MM.1S (cell line): Measurements from ENCODE around the gene ADAMTSL1.

Experiments
- DNase-seq: peaks from one replicate; pipeline ENCODE4 v3.0.0-alpha.2; 2015
- H2AFZ ChIP-seq: fragments of 300-600 bp; sonication (generic); 2 replicates; pipeline ENCODE4 v1.6.0; 2016; ENCODE audit warnings: antibody characterized with exemption, low read length
- H3F3A ChIP-seq: fragments of 300-600 bp; sonication (generic); 2 replicates; pipeline ENCODE4 v1.6.1; 2016; ENCODE audit warnings: mild to moderate bottlenecking, antibody characterized with exemption, low read length, moderate library complexity, mixed read lengths; ENCODE audit not compliant: insufficient read depth
- H3K27ac ChIP-seq: fragments of 300-600 bp; sonication (generic); 2 replicates; pipeline ENCODE4 v1.5.1; 2016; ENCODE audit warnings: mild to moderate bottlenecking, low read length
- H3K27me3 ChIP-seq: fragments of 300-600 bp; sonication (generic); replicated peaks from 2 replicates; pipeline ENCODE4 v1.6.0; 2016; ENCODE audit warnings: low read length; ENCODE audit not compliant: insufficient read depth
- H3K36me3 ChIP-seq: fragments of 300-600 bp; sonication (generic); replicated peaks from 2 replicates; pipeline ENCODE4 v1.6.1; 2016; ENCODE audit warnings: mild to moderate bottlenecking, low read length, mixed read lengths; ENCODE audit not compliant: insufficient read depth
- H3K4me1 ChIP-seq: fragments of 300-600 bp; sonication (generic); 2 replicates; pipeline ENCODE4 v1.6.1; 2016; ENCODE audit warnings: low read length, mixed read lengths
- H3K4me2 ChIP-seq: fragments of 300-600 bp; sonication (generic); 2 replicates; pipeline ENCODE4 v1.6.0; 2016; ENCODE audit warnings: low read depth, low read length
- H3K4me3 ChIP-seq: fragments of 300-600 bp; sonication (generic); 2 replicates; pipeline ENCODE4 v1.5.1; 2016; ENCODE audit warnings: low read length, mixed read lengths
- H3K79me2 ChIP-seq: fragments of 300-600 bp; sonication (generic); 2 replicates; pipeline ENCODE4 v1.6.1; 2016; ENCODE audit warnings: mixed run types, low read length, mixed read lengths
- H3K9ac ChIP-seq: fragments of 300-600 bp; sonication (generic); 2 replicates; pipeline ENCODE4 v1.6.1; 2016; ENCODE audit warnings: low read length, mixed read lengths
- H3K9me2 ChIP-seq: fragments of 300-600 bp; sonication (generic); replicated peaks from 2 replicates; pipeline ENCODE4 v1.6.1; 2016; ENCODE audit warnings: mild to moderate bottlenecking, low read length, mixed read lengths; ENCODE audit not compliant: insufficient read depth
- H3K9me3 ChIP-seq: fragments of 300-600 bp; sonication (generic); replicated peaks from 2 replicates; pipeline ENCODE4 v1.6.1; 2016; ENCODE audit warnings: mild to moderate bottlenecking, low read length, mixed read lengths; ENCODE audit not compliant: insufficient read depth
- H4K20me1 ChIP-seq: fragments of 300-600 bp; sonication (generic); 2 replicates; pipeline ENCODE4 v1.6.1; 2016; ENCODE audit warnings: mild to moderate bottlenecking, low read length, moderate library complexity, mixed read lengths; ENCODE audit not compliant: insufficient read depth
- EZH2 ChIP-seq: fragments of 300-600 bp; sonication (generic); optimal IDR thresholded peaks from 2 replicates; pipeline ENCODE3; 2017; ENCODE audit warnings: low read depth, mild to moderate bottlenecking, antibody characterized with exemption, low read length, mixed read lengths
- EZH2phosphoT487 ChIP-seq: fragments of 300-600 bp; sonication (generic); IDR thresholded peaks from 2 replicates; pipeline ENCODE4 v1.6.1; 2018; ENCODE audit warnings: antibody characterized with exemption, low read length
- TF ChIP-seq, protein P1 (sequence below): fragments of 300-600 bp; sonication (generic); IDR thresholded peaks from 2 replicates; pipeline ENCODE4 v1.5.1; 2016; ENCODE audit warnings: antibody characterized with exemption, low read length, mixed read lengths

The ADAMTSL1 gene

DNA sequence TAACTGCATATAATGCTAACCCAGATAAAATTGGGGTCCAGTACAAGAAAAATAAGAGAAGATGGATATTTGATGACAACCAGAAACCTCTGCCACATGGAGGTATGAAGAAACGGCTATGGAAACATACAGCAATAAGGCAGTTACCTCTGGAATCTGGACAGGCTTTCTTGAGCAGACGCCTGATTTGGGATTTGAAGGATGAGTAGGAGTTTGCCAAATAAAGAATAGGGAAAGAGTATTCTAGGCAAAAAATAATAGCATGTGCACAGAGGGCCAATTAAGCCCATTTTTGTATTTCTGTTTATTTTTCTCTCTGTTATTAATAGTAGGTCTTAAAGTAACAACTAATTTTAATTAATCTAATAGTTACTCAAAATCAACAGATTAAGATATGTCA, 144.9 kb downstream of the ADAMTSL1 start:
- H3K79me2 ChIP-seq, result no peaks in the 10 kb centered on the region
- H3K4me2 ChIP-seq, result no peak overlapping the region
- H3K4me1 ChIP-seq, result no peaks in the 10 kb centered on the region
- no peaks in the 10 kb centered on the region for H3K27me3 ChIP-seq
- no peaks in the 10 kb centered on the region for H3F3A ChIP-seq
- no peaks in the 10 kb centered on the region for H4K20me1 ChIP-seq
- H3K9me2 ChIP-seq, result no peaks in the 10 kb centered on the region
- DNase-seq, result no peak
- H3K36me3 ChIP-seq, result no peaks in the 10 kb centered on the region
- no peak overlapping the region for H3K27ac ChIP-seq
- H3K4me3 ChIP-seq, result no peak overlapping the region
- no peak overlapping the region for H3K9ac ChIP-seq
- H3K9me3 ChIP-seq, result no peaks in the 10 kb centered on the region
- H2AFZ ChIP-seq, result no peak overlapping the region
- no peak for TF ChIP-seq EZH2

DNA sequence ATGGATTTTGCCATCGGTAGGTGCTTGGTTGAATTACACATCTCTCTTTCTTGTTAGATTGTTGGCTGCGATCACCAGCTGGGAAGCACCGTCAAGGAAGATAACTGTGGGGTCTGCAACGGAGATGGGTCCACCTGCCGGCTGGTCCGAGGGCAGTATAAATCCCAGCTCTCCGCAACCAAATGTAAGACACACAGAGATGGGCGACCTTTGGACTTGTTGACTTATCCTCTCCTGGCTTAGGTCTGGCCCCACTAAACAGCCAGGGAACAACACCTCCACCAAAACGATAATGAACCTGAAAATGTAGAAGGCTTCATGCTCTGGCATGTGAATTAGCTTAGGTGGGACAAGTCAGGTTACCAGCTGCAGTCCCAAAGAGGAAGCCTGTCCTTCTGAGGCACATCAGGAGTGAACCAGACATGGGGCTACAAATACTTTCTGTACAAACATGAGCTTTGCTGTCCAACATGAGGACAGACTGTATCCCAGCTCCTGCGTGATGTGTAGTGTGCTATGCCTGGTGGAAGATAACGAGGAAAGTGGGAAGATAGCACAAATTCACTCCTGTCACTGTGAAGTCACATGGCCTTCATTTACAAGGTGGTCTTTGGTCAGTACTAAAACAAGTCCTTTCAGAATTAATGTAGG, 148.4 kb downstream of the ADAMTSL1 start:
- Histone ChIP-seq H3K9me2 (no peaks in the 10 kb centered on the region), H3K4me1 (no peaks in the 10 kb centered on the region), H3K4me2 (no peak overlapping the region), H3K27me3 (no peaks in the 10 kb centered on the region), H3F3A (no peaks in the 10 kb centered on the region), H2AFZ (no peak overlapping the region), H3K27ac (no peak overlapping the region), H3K36me3 (no peaks in the 10 kb centered on the region), H3K9me3 (no peaks in the 10 kb centered on the region), H3K9ac (no peak overlapping the region), H4K20me1 (no peaks in the 10 kb centered on the region), H3K79me2 (no peaks in the 10 kb centered on the region), H3K4me3 (no peak overlapping the region)
- no peak for TF ChIP-seq EZH2phosphoT487
- no peak for TF ChIP-seq EZH2
- TF ChIP-seq, protein P1, sequence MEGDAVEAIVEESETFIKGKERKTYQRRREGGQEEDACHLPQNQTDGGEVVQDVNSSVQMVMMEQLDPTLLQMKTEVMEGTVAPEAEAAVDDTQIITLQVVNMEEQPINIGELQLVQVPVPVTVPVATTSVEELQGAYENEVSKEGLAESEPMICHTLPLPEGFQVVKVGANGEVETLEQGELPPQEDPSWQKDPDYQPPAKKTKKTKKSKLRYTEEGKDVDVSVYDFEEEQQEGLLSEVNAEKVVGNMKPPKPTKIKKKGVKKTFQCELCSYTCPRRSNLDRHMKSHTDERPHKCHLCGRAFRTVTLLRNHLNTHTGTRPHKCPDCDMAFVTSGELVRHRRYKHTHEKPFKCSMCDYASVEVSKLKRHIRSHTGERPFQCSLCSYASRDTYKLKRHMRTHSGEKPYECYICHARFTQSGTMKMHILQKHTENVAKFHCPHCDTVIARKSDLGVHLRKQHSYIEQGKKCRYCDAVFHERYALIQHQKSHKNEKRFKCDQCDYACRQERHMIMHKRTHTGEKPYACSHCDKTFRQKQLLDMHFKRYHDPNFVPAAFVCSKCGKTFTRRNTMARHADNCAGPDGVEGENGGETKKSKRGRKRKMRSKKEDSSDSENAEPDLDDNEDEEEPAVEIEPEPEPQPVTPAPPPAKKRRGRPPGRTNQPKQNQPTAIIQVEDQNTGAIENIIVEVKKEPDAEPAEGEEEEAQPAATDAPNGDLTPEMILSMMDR, result no peak
- DNase-seq, result no peak

DNA sequence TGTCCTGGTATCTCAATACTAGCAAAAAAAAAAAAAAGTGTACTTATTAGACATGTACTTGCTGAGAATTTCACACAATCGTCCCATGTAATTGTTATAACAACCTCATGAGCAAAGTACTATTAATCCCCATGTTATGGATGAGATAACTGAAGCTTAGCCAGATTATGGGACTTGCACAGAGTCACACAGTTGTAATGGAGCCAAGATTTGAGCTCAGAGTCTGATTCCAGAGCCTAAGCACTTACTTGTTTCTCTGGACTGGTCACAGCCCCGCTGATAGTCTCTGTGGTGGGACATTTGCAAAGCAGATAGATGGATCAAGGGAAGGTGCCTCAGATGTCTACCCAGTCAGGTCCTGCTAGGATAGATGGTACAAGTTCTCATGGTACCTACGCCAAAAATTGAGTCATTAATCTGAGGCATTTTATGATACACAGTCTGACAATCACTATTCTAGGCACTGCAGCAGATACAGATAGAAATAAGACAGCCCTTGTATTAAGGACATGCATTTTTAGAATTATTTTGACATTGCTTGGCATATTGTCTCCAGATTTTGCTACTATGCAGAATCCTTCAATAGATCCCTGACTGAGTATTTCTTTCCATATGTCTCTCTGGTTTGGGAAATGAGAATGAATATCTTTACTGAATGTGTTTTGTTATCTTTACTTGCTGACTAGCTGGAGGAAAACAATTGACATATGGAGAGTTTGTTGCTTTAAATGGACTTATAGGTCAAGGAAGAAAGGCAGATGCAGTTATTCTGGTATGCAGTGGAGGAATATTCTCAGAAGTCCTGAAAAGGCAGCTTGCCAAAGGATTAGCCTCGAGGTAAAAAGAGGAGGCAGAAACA, 149.5 kb downstream of the ADAMTSL1 start:
- Histone ChIP-seq H3K9me2 (no peaks in the 10 kb centered on the region), H3K4me2 (no peak overlapping the region), H3K79me2 (no peaks in the 10 kb centered on the region), H4K20me1 (no peaks in the 10 kb centered on the region), H3K9ac (no peak overlapping the region), H2AFZ (no peak overlapping the region), H3F3A (no peaks in the 10 kb centered on the region), H3K27ac (no peak overlapping the region), H3K4me3 (no peak overlapping the region), H3K27me3 (no peaks in the 10 kb centered on the region), H3K9me3 (no peaks in the 10 kb centered on the region), H3K36me3 (no peaks in the 10 kb centered on the region), H3K4me1 (no peaks in the 10 kb centered on the region)
- no peak for DNase-seq
- no peak for TF ChIP-seq EZH2
- TF ChIP-seq EZH2phosphoT487, result no peak
- TF ChIP-seq, protein P1, result no peak
